ENCODE measurements around the gene NCOA1.

NCOA1 gene

GRCh38 chr2:24515831-24516230 is 24.8 kb downstream of the NCOA1 start:
- DNase-seq (ENCODE audit: extremely low read depth, low read depth) = no peak
- no peak for TF ChIP-seq CTCF (IDR thresholded peaks at IDR 0.05; ENCODE audit: low read depth, low read length, missing control alignments)
- no peak overlapping the region for H3K4me3 ChIP-seq (replicated peaks; ENCODE audit: low read depth, low read length)

DNA sequence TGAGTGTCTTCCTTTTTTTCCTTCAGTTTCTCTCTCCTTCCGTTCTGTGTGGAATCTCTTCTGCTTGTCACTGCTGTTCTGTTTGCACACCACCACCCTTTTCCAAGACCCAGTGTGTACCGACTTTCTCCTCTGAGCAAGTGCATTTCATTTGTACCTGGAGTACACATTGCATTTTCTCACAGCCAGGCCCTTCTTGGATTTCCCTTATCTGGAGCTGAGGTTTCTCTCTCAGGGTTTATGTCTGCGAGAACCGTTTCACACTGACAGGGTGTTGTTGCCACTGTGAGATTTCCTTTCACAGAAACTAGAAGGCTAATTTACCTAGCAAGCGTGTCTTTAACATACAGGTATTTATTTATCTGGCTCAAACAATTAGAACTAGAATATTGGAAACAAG is 26.2 kb downstream of the NCOA1 start:
- no peak for DNase-seq (ENCODE audit: extremely low read depth, low read depth)
- no peak overlapping the region for H3K4me3 ChIP-seq (replicated peaks; ENCODE audit: low read depth, low read length)
- no peak for TF ChIP-seq CTCF (IDR thresholded peaks at IDR 0.05; ENCODE audit: low read depth, low read length, missing control alignments)

- no peak for DNase-seq (ENCODE audit: extremely low read depth, low read depth)
- no peak overlapping the region for H3K4me3 ChIP-seq (replicated peaks; ENCODE audit: low read depth, low read length)
- TF ChIP-seq CTCF (IDR thresholded peaks at IDR 0.05; ENCODE audit: low read depth, low read length, missing control alignments) = no peak
Measured at GRCh38 chr2:24520175-24520574, 29.1 kb downstream of the NCOA1 start.

DNA sequence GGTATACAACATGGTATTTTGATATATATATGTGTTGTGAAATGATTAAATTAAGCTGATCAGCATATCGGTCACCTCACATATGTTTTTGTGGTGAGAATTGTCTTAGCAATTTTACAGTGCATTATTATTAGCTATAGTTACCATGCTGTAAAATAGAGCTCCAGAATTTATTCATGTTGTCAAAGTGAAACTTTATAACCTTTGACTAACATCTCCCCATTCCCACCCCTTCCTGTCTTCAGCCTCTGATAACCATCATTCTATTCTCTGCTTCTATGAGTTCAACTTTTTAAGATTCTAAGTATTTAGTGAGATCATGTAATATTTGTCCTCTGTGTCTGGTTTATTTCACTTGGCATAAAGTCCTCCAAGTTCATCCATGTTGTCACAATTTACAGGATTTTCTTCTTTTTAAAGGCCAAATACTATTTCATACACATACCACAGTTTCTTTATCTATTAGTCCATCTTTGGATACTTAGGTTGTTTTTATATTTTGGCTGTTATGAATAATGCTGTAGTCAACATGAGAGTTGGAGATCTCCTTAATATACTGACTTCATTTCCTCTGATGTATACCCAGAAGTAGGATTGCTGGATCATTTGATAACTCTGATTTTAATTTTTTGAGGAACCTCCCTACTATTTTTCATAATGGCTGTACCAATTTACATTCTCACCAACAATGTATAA is 30.3 kb downstream of the NCOA1 start:
- no peak for TF ChIP-seq CTCF (IDR thresholded peaks at IDR 0.05; ENCODE audit: low read depth, low read length, missing control alignments)
- DNase-seq (ENCODE audit: extremely low read depth, low read depth) = no peak
- H3K4me3 ChIP-seq (replicated peaks; ENCODE audit: low read depth, low read length) = no peak overlapping the region

DNA sequence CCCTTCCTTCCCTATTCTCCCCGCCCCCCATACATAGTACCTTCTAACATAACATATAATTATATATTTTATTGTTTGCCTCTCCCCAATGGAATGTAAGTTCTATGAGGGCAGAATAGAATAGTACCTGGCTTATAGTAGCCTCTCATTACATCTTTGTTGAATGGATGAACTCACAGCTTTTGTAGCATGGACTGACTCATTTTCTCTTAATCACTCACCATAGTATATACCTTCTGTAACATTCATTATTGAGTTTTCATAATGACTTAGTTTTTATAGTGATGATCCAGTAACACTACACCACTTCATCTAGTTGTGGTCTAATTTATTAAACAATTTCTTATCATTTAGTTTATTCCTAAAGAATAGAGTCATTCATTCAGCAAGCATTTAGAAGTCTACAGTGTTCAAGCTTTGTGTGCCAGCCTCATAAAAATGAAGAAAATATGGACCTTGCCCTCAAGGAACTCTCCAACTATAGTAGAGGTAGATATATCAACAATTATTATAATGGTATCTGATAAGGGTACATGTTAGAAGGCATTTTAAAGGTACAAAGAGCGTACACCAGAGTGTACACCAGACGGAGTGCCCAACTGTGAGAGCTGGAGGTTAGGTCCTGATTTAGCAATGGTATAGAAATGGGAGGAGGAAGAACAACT is 31.1 kb downstream of the NCOA1 start:
- DNase-seq (ENCODE audit: extremely low read depth, low read depth) = no peak
- no peak overlapping the region for H3K4me3 ChIP-seq (replicated peaks; ENCODE audit: low read depth, low read length)
- no peak for TF ChIP-seq CTCF (IDR thresholded peaks at IDR 0.05; ENCODE audit: low read depth, low read length, missing control alignments)

GRCh38 chr2:24527536-24527935 is 36.5 kb downstream of the NCOA1 start:
- no peak for TF ChIP-seq CTCF (IDR thresholded peaks at IDR 0.05; ENCODE audit: low read depth, low read length, missing control alignments)
- no peak overlapping the region for H3K4me3 ChIP-seq (replicated peaks; ENCODE audit: low read depth, low read length)
- no peak for DNase-seq (ENCODE audit: extremely low read depth, low read depth)
